WTC11 (cell line): ENCODE measurements around the gene PRRT4.

Experiments used
- TCF7 ChIP-seq: sonication (generic); formaldehyde crosslinking; IDR thresholded peaks from 2 replicates; pipeline ENCODE4 v1.8.0; 2022; ENCODE audit warnings: mild to moderate bottlenecking, low read depth, missing genetic modification reagents, moderate library complexity
- TF ChIP-seq, protein P1 (sequence below): fragments of 200-600 bp; IDR thresholded peaks from 2 replicates; pipeline ENCODE4 v1.8.0; 2022; ENCODE audit warnings: antibody characterized with exemption
- TF ChIP-seq, protein P2 (sequence below): sonication (generic); formaldehyde crosslinking; IDR thresholded peaks from 2 replicates; pipeline ENCODE4 v1.8.0; 2022; ENCODE audit warnings: mild to moderate bottlenecking, missing genetic modification reagents
- TF ChIP-seq, protein P3 (sequence below): sonication (generic); formaldehyde crosslinking; IDR thresholded peaks from 2 replicates; pipeline ENCODE4 v1.8.1; 2023; ENCODE audit warnings: mild to moderate bottlenecking, missing genetic modification reagents, moderate library complexity

DNA sequence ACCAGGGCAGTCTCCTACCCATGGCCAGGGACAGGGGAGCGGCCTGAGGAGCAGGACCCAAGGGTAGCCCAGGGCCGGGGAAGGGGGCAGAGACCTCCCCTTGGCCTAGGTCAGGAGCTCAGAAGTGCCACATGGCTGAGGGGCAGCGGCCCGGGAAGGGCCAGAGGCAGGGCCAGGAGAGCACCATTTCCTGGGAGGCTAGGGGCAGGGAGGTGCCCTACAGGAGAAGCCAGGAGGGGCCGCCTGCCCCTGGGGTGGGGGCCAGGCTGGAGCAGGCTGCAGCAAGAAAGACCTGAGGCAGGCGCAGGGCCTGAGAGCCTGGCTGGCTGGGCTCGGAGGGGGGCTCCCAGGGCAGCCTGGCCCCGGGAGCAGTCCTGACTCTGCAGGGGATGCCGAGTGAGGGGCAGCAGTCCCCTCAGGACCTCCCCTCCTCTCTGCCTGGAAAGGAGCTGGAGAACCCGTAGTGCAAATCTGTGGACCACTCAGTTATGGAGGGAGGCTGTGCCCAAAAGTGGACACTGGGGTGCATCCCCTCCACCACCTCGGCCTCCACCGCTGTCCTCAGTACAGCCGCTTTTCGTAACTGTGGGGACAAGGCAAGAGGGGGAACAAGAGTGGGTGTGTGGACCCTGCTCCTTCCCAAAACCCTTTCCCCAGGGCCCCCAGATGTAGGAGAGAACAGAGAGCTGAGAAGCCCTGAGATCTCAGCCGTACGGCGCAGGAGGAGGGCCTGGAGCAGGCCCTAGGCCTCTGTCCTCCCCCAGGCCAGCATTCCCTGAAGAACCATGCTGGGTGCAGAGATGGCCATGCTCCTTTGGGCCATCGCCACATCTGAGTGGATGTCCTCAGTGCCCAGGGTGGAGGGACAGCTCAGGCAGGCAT lies 31.2 kb upstream of the PRRT4 start:
- TF ChIP-seq, protein P1, sequence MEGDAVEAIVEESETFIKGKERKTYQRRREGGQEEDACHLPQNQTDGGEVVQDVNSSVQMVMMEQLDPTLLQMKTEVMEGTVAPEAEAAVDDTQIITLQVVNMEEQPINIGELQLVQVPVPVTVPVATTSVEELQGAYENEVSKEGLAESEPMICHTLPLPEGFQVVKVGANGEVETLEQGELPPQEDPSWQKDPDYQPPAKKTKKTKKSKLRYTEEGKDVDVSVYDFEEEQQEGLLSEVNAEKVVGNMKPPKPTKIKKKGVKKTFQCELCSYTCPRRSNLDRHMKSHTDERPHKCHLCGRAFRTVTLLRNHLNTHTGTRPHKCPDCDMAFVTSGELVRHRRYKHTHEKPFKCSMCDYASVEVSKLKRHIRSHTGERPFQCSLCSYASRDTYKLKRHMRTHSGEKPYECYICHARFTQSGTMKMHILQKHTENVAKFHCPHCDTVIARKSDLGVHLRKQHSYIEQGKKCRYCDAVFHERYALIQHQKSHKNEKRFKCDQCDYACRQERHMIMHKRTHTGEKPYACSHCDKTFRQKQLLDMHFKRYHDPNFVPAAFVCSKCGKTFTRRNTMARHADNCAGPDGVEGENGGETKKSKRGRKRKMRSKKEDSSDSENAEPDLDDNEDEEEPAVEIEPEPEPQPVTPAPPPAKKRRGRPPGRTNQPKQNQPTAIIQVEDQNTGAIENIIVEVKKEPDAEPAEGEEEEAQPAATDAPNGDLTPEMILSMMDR, result no peak
- TF ChIP-seq, protein P2, sequence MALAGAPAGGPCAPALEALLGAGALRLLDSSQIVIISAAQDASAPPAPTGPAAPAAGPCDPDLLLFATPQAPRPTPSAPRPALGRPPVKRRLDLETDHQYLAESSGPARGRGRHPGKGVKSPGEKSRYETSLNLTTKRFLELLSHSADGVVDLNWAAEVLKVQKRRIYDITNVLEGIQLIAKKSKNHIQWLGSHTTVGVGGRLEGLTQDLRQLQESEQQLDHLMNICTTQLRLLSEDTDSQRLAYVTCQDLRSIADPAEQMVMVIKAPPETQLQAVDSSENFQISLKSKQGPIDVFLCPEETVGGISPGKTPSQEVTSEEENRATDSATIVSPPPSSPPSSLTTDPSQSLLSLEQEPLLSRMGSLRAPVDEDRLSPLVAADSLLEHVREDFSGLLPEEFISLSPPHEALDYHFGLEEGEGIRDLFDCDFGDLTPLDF (CRISPR knock-in tag), result no peak
- TF ChIP-seq, protein P3, sequence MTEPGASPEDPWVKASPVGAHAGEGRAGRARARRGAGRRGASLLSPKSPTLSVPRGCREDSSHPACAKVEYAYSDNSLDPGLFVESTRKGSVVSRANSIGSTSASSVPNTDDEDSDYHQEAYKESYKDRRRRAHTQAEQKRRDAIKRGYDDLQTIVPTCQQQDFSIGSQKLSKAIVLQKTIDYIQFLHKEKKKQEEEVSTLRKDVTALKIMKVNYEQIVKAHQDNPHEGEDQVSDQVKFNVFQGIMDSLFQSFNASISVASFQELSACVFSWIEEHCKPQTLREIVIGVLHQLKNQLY (CRISPR knock-in tag), result no peak
- TF ChIP-seq TCF7 (CRISPR knock-in tag), result no peak
